Nephron progenitor cell (in vitro differentiated cells): ENCODE results near the gene PCDHGB7.
A peak's percentile ranks its signal among the peaks of the same experiment; 100 is the strongest.

Source experiments
- DNase-seq: peaks from one replicate; pipeline ENCODE4 v3.0.0; 2021
- H3K27ac Mint-ChIP-seq: 2 replicates; pipeline ENCODE4 v1.8.0; 2021; ENCODE audit warnings: mild to moderate bottlenecking, moderate library complexity, mixed read lengths
- H3K27me3 Mint-ChIP-seq: 2 replicates; pipeline ENCODE4 v1.8.0; 2021; ENCODE audit warnings: mild to moderate bottlenecking, low read depth, mixed read lengths; ENCODE audit not compliant: poor library complexity
- H3K36me3 Mint-ChIP-seq: 2 replicates; pipeline ENCODE4 v1.8.0; 2021; ENCODE audit warnings: low read depth, mixed read lengths
- H3K4me1 Mint-ChIP-seq: 2 replicates; pipeline ENCODE4 v1.8.0; 2021; ENCODE audit warnings: mixed read lengths
- H3K4me3 Mint-ChIP-seq: 2 replicates; pipeline ENCODE4 v1.8.0; 2021; ENCODE audit warnings: mild to moderate bottlenecking, moderate library complexity, mixed read lengths
- H3K9me3 Mint-ChIP-seq: 2 replicates; pipeline ENCODE4 v1.8.0; 2021; ENCODE audit warnings: mild to moderate bottlenecking, moderate library complexity, mixed read lengths
- CTCF ChIP-seq: fragments of 200-600 bp; sonication (generic); IDR thresholded peaks from 2 replicates; pipeline ENCODE4 v1.5.0; 2021; ENCODE audit warnings: antibody characterized with exemption

PCDHGB7 gene

GRCh38 chr5:141420855-141421488, 3.5 kb downstream of the PCDHGB7 start, which contains the start of gene PCDHGA11:
TSS of gene PCDHGA11 (plus strand) at chr5:141421051. CDS start at chr5:141421228, 177 bp downstream.
- Mint-ChIP-seq H3K4me1 (peaks cover 5% of the 10 kb centered on the region), H3K27me3 (peaks cover 14% of the 10 kb centered on the region), H3K36me3 (peaks cover 98% of the 10 kb centered on the region), H3K9me3 (peaks cover 97% of the 10 kb centered on the region), H3K27ac (no peak within 1 kb of the TSS), H3K4me3 (peak within 1 kb of the TSS; percentile 32)
- no peak for DNase-seq
- TF ChIP-seq CTCF: no peak

DNA sequence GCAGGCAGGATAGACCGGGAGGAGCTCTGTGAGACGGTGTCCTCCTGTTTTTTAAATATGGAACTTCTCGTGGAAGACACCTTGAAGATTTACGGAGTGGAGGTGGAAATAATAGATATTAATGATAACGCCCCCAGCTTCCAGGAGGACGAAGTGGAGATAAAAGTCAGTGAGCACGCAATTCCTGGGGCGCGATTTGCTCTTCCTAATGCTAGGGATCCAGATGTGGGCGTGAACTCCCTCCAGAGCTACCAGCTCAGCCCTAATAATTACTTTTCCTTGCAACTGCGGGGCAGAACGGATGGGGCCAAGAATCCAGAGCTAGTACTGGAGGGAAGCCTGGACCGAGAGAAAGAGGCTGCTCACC, 4.0 kb downstream of the PCDHGB7 start:
- Mint-ChIP-seq H3K4me1 (peaks cover 5% of the 10 kb centered on the region), H3K27me3 (peaks cover 14% of the 10 kb centered on the region), H3K27ac (no peak overlapping the region), H3K4me3 (no peak overlapping the region), H3K36me3 (peaks cover 98% of the 10 kb centered on the region), H3K9me3 (peaks cover 97% of the 10 kb centered on the region)
- TF ChIP-seq CTCF: no peak
- no peak for DNase-seq

GRCh38 chr5:141422742-141423291, 5.3 kb downstream of the PCDHGB7 start:
- Mint-ChIP-seq H3K27me3 (peaks cover 13% of the 10 kb centered on the region), H3K36me3 (peaks cover 99% of the 10 kb centered on the region), H3K27ac (no peak overlapping the region), H3K4me3 (no peak overlapping the region), H3K9me3 (peaks cover 98% of the 10 kb centered on the region), H3K4me1 (peaks cover 3% of the 10 kb centered on the region)
- DNase-seq: no peak
- TF ChIP-seq CTCF: no peak

GRCh38 chr5:141427783-141428426, 10.4 kb downstream of the PCDHGB7 start:
- Mint-ChIP-seq H3K9me3 (peaks cover 99% of the 10 kb centered on the region), H3K27ac (no peak overlapping the region), H3K36me3 (peaks cover 98% of the 10 kb centered on the region), H3K4me3 (peak overlapping the region; percentile 44), H3K4me1 (no peaks in the 10 kb centered on the region), H3K27me3 (no peaks in the 10 kb centered on the region)
- no peak for DNase-seq
- no peak for TF ChIP-seq CTCF

DNA sequence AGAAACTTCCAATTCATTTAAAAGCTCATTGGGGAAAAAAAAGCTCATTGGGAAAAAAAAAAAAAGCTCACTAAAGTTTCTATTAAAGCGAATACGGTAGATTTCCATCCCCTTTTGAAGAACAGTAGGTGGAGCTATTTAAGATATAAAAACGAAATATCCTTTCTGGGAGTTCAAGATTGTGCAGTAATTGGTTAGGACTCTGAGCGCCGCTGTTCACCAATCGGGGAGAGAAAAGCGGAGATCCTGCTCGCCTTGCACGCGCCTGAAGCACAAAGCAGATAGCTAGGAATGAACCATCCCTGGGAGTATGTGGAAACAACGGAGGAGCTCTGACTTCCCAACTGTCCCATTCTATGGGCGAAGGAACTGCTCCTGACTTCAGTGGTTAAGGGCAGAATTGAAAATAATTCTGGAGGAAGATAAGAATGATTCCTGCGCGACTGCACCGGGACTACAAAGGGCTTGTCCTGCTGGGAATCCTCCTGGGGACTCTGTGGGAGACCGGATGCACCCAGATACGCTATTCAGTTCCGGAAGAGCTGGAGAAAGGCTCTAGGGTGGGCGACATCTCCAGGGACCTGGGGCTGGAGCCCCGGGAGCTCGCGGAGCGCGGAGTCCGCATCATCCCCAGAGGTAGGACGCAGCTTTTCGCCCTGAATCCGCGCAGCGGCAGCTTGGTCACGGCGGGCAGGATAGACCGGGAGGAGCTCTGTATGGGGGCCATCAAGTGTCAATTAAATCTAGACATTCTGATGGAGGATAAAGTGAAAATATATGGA, 13.0 kb downstream of the PCDHGB7 start, which contains the start of gene PCDHGA12:
PCDHGA12 (plus strand) TSS at position 176 of the 782 bp plus-strand sequence; CDS start at position 429, 253 bp downstream.
- Mint-ChIP-seq H3K36me3 (peaks cover 99% of the 10 kb centered on the region), H3K4me1 (no peaks in the 10 kb centered on the region), H3K4me3 (no peak within 1 kb of the TSS), H3K9me3 (peaks cover 100% of the 10 kb centered on the region), H3K27ac (no peak within 1 kb of the TSS), H3K27me3 (no peaks in the 10 kb centered on the region)
- TF ChIP-seq CTCF: no peak
- no peak for DNase-seq
